Measurements from ENCODE around the gene TRIML2. TPM values are rescaled to one million over a fixed set of nuclear protein-coding genes. Genes with fewer than 3 reads are reported as not detected.

The TRIML2 gene
- total RNA-seq, 1 donor from 2014 or later: not detected

Other genes with a start within 250 kb of the TRIML2 start
- 1.8 and 8.0 TPM in 2 replicates for gene ZFP42, start 113.8 kb downstream of the TRIML2 start, total RNA-seq
- gene TRIML1, start 29.8 kb upstream of the TRIML2 start, total RNA-seq: not detected in 2 replicates

Data from epithelial cell of proximal tubule (primary cell).